ENCODE measurements around the gene FAM89B.

FAM89B gene

GRCh38 chr11:65536412-65537295 lies 35.7 kb upstream of the FAM89B start:
- Mint-ChIP-seq H3K36me3 (ENCODE audit: low read depth) (peaks cover 13% of the 10 kb centered on the region), H3K27me3 (ENCODE audit: low read depth) (no peaks in the 10 kb centered on the region), H3K9me3 (no peaks in the 10 kb centered on the region), H3K27ac (no peak overlapping the region), H3K4me1 (ENCODE audit: low read depth) (peaks cover 3% of the 10 kb centered on the region), H3K4me3 (no peak overlapping the region)

- Mint-ChIP-seq H3K9me3 (no peaks in the 10 kb centered on the region), H3K27ac (no peak overlapping the region), H3K36me3 (ENCODE audit: low read depth) (peaks cover 10% of the 10 kb centered on the region), H3K27me3 (ENCODE audit: low read depth) (no peaks in the 10 kb centered on the region), H3K4me3 (peak overlapping the region; percentile 10), H3K4me1 (ENCODE audit: low read depth) (peaks cover 6% of the 10 kb centered on the region)
These were observed 35.1 kb upstream of the FAM89B start for GRCh38 chr11:65537296-65537597.

GRCh38 chr11:65537620-65538231 lies 34.6 kb upstream of the FAM89B start:
- Mint-ChIP-seq H3K27ac (no peak overlapping the region), H3K36me3 (ENCODE audit: low read depth) (peaks cover 12% of the 10 kb centered on the region)

GRCh38 chr11:65538232-65538914 lies 34.0 kb upstream of the FAM89B start:
- peaks cover 6% of the 10 kb centered on the region for H3K4me1 Mint-ChIP-seq (ENCODE audit: low read depth)
- H3K27me3 Mint-ChIP-seq (ENCODE audit: low read depth) = no peaks in the 10 kb centered on the region
- H3K27ac Mint-ChIP-seq = no peak overlapping the region
- peaks cover 12% of the 10 kb centered on the region for H3K36me3 Mint-ChIP-seq (ENCODE audit: low read depth)
- H3K9me3 Mint-ChIP-seq = no peaks in the 10 kb centered on the region
- H3K4me3 Mint-ChIP-seq = no peak overlapping the region

More at GRCh38 chr11:65537620-65538231, 34.6 kb upstream of the FAM89B start:
- Mint-ChIP-seq H3K4me3 (peak overlapping the region; percentile 10), H3K4me1 (ENCODE audit: low read depth) (peaks cover 6% of the 10 kb centered on the region), H3K27me3 (ENCODE audit: low read depth) (no peaks in the 10 kb centered on the region), H3K9me3 (no peaks in the 10 kb centered on the region)

GRCh38 chr11:65538915-65539743 lies 33.2 kb upstream of the FAM89B start:
- Mint-ChIP-seq H3K27me3 (ENCODE audit: low read depth) (no peaks in the 10 kb centered on the region), H3K4me1 (ENCODE audit: low read depth) (peaks cover 8% of the 10 kb centered on the region), H3K36me3 (ENCODE audit: low read depth) (peaks cover 14% of the 10 kb centered on the region), H3K4me3 (no peak overlapping the region), H3K27ac (no peak overlapping the region), H3K9me3 (no peaks in the 10 kb centered on the region)

GRCh38 chr11:65539744-65540289 lies 32.5 kb upstream of the FAM89B start:
- peak overlapping the region; percentile 86 for H3K4me3 Mint-ChIP-seq
- H3K36me3 Mint-ChIP-seq (ENCODE audit: low read depth) = peaks cover 15% of the 10 kb centered on the region
- H3K4me1 Mint-ChIP-seq (ENCODE audit: low read depth) = peaks cover 14% of the 10 kb centered on the region
- H3K27me3 Mint-ChIP-seq (ENCODE audit: low read depth) = no peaks in the 10 kb centered on the region
- no peaks in the 10 kb centered on the region for H3K9me3 Mint-ChIP-seq
- H3K27ac Mint-ChIP-seq = peak overlapping the region; percentile 80

- peaks cover 17% of the 10 kb centered on the region for H3K4me1 Mint-ChIP-seq (ENCODE audit: low read depth)
- peak overlapping the region; percentile 80 for H3K27ac Mint-ChIP-seq
- H3K4me3 Mint-ChIP-seq = peak overlapping the region; percentile 86
- no peaks in the 10 kb centered on the region for H3K9me3 Mint-ChIP-seq
- no peaks in the 10 kb centered on the region for H3K27me3 Mint-ChIP-seq (ENCODE audit: low read depth)
- H3K36me3 Mint-ChIP-seq (ENCODE audit: low read depth) = peaks cover 18% of the 10 kb centered on the region
These were observed 31.8 kb upstream of the FAM89B start for GRCh38 chr11:65540290-65541092.

GRCh38 chr11:65541093-65541982 lies 31.0 kb upstream of the FAM89B start:
- H3K27ac Mint-ChIP-seq = peak overlapping the region; percentile 73
- H3K4me3 Mint-ChIP-seq = peak overlapping the region; percentile 86

GRCh38 chr11:65542738-65543390 lies 29.5 kb upstream of the FAM89B start:
- Mint-ChIP-seq H3K36me3 (ENCODE audit: low read depth) (peaks cover 21% of the 10 kb centered on the region), H3K27ac (no peak overlapping the region), H3K27me3 (ENCODE audit: low read depth) (no peaks in the 10 kb centered on the region), H3K4me3 (no peak overlapping the region), H3K9me3 (no peaks in the 10 kb centered on the region), H3K4me1 (ENCODE audit: low read depth) (peaks cover 26% of the 10 kb centered on the region)

More at GRCh38 chr11:65541093-65541982, 31.0 kb upstream of the FAM89B start:
- H3K4me1 Mint-ChIP-seq (ENCODE audit: low read depth) = peaks cover 24% of the 10 kb centered on the region
- H3K36me3 Mint-ChIP-seq (ENCODE audit: low read depth) = peaks cover 23% of the 10 kb centered on the region
- no peaks in the 10 kb centered on the region for H3K27me3 Mint-ChIP-seq (ENCODE audit: low read depth)
- H3K9me3 Mint-ChIP-seq = no peaks in the 10 kb centered on the region

- H3K4me1 Mint-ChIP-seq (ENCODE audit: low read depth) = peaks cover 38% of the 10 kb centered on the region
These were observed 26.5 kb upstream of the FAM89B start for GRCh38 chr11:65545853-65546216.

GRCh38 chr11:65546217-65546958 lies 25.9 kb upstream of the FAM89B start:
- Mint-ChIP-seq H3K36me3 (ENCODE audit: low read depth) (peaks cover 40% of the 10 kb centered on the region), H3K27me3 (ENCODE audit: low read depth) (no peaks in the 10 kb centered on the region), H3K4me1 (ENCODE audit: low read depth) (peaks cover 39% of the 10 kb centered on the region), H3K9me3 (no peaks in the 10 kb centered on the region), H3K27ac (peak overlapping the region; percentile 79), H3K4me3 (peak overlapping the region; percentile 73)

More at GRCh38 chr11:65545853-65546216, 26.5 kb upstream of the FAM89B start:
- H3K9me3 Mint-ChIP-seq = no peaks in the 10 kb centered on the region
- H3K27me3 Mint-ChIP-seq (ENCODE audit: low read depth) = no peaks in the 10 kb centered on the region
- H3K27ac Mint-ChIP-seq = peak overlapping the region; percentile 77
- peaks cover 35% of the 10 kb centered on the region for H3K36me3 Mint-ChIP-seq (ENCODE audit: low read depth)
- peak overlapping the region; percentile 73 for H3K4me3 Mint-ChIP-seq

All from T-helper 1 cell treated with Interleukin-12 subunit alpha and Interleukin-12 subunit beta and Interleukin-4 antibody, amounts not matched to agents 30 μg/mL and 1 μg/mL, for 36 hours (primary cell).